IgD-negative memory B cell (primary cell): ENCODE measurements around the gene TNFRSF18. TPM values are rescaled to one million over a fixed set of nuclear protein-coding genes. Genes with fewer than 3 reads are reported as not detected.
"Not testable (repeated sequence)": the region's sequence is repeated elsewhere in the genome, so short reads cannot be mapped to it uniquely, and the experiment has no call there.

Experiments
- H3K27ac Mint-ChIP-seq, 3 donors: one replicate each; pipeline ENCODE4 v1.8.0; 2020 to 2022; ENCODE audit warnings: mild to moderate bottlenecking in 3 of 3, mixed read lengths in 3 of 3, moderate library complexity in 1 of 3
- H3K27me3 Mint-ChIP-seq: one replicate; pipeline ENCODE4 v1.8.0; 2021; ENCODE audit warnings: mixed read lengths
- H3K36me3 Mint-ChIP-seq: one replicate; pipeline ENCODE4 v1.8.0; 2020; ENCODE audit warnings: mild to moderate bottlenecking, mixed read lengths
- H3K4me1 Mint-ChIP-seq, 3 donors: one replicate each; pipeline ENCODE4 v1.8.0; 2020 to 2022; ENCODE audit warnings: mixed read lengths in 3 of 3, mild to moderate bottlenecking in 1 of 3
- H3K4me3 Mint-ChIP-seq, 4 donors: one replicate each; pipeline ENCODE4 v1.8.0; 2020 to 2022; ENCODE audit warnings: mild to moderate bottlenecking in 4 of 4, mixed read lengths in 4 of 4, moderate library complexity in 3 of 4
- H3K9me3 Mint-ChIP-seq, 3 donors: one replicate each; pipeline ENCODE4 v1.8.0; 2020 to 2021; ENCODE audit warnings: mixed read lengths in 3 of 3, mild to moderate bottlenecking in 1 of 3
- polyA plus RNA-seq: library from polyadenylated mRNA; unstranded; fragments of 300-500 nt; fragmentation: Illumina TruSeq; gene quantifications from one replicate; pipeline ENCODE4 v1.2.3, GENCODE V29; 2021

Gene TNFRSF18, protein sequence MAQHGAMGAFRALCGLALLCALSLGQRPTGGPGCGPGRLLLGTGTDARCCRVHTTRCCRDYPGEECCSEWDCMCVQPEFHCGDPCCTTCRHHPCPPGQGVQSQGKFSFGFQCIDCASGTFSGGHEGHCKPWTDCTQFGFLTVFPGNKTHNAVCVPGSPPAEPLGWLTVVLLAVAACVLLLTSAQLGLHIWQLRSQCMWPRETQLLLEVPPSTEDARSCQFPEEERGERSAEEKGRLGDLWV
- polyA plus RNA-seq: 3.5 TPM

GRCh38 chr1:1206376-1206965 lies at the start of gene TNFRSF18:
TNFRSF18 (minus strand) TSS chr1:1206592; CDS start chr1:1206571, 21 bp downstream.
- Mint-ChIP-seq H3K36me3 (no peaks in the 10 kb centered on the region), H3K27ac (peak within 1 kb of the TSS in 2 of 3 donors; percentile 15 to 16), H3K4me3 (peak within 1 kb of the TSS; percentile 64 to 92 (median 82)), H3K4me1 (peaks cover 0 to 10% (median 7%) of the 10 kb centered on the region in 3 donors), H3K9me3 (peaks cover 0 to 2% (median 0%) of the 10 kb centered on the region in 3 donors), H3K27me3 (peaks cover 21% of the 10 kb centered on the region)

DNA sequence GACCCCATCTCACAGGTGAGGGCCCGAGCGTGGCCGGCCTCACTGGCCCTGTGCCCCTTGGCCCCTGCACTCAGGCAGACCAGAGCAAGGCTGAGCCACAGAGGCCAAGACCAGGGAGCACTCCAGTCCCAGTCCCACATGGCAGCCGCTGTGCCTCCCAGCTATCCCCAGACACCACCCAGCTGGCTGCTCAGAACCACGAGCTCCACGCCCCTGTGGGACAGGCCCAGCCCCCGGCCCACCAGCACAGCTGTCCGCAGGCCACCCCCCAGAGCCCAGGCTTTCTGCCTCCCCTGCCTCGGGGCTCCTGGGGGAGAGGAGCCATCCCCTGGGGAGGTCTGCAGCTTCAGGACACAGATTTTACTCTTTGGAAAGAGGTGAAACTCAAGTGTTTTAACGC lies 49.2 kb upstream of the TNFRSF18 start:
- H3K4me1 Mint-ChIP-seq: peaks cover 6 to 9% (median 9%) of the 10 kb centered on the region in 3 donors
- peaks cover 4% of the 10 kb centered on the region for H3K36me3 Mint-ChIP-seq
- H3K4me3 Mint-ChIP-seq: no peak overlapping the region
- H3K27me3 Mint-ChIP-seq: no peaks in the 10 kb centered on the region
- no peak overlapping the region for H3K27ac Mint-ChIP-seq
- H3K9me3 Mint-ChIP-seq: no peaks in the 10 kb centered on the region

GRCh38 chr1:1255078-1255477 lies 48.7 kb upstream of the TNFRSF18 start:
- H3K4me3 Mint-ChIP-seq: no peak overlapping the region
- no peak overlapping the region for H3K27ac Mint-ChIP-seq
- H3K27me3 Mint-ChIP-seq: no peaks in the 10 kb centered on the region
- H3K4me1 Mint-ChIP-seq: peaks cover 8 to 13% (median 10%) of the 10 kb centered on the region in 3 donors
- H3K36me3 Mint-ChIP-seq: peaks cover 4% of the 10 kb centered on the region
- H3K9me3 Mint-ChIP-seq: no peaks in the 10 kb centered on the region

DNA sequence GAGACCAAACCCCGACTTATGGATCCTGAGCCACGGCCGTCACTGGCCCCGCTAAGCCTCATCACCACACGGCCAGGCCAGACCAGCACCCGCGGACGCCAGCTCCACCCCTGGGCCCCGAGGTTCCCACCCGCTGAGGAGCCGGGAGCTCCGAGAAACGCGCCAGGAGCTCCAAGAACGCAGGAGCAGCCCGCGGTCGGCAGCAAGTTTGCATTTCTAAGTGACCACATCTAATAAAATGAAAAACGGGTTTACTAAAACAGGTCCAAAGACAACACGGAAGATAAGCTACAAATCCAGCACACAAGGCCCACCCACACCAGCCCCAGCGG lies 48.2 kb upstream of the TNFRSF18 start:
- H3K27ac Mint-ChIP-seq: no peak overlapping the region
- H3K4me3 Mint-ChIP-seq: no peak overlapping the region
- H3K27me3 Mint-ChIP-seq: no peaks in the 10 kb centered on the region
- H3K9me3 Mint-ChIP-seq: no peaks in the 10 kb centered on the region
- H3K36me3 Mint-ChIP-seq: peaks cover 4% of the 10 kb centered on the region
- H3K4me1 Mint-ChIP-seq: peaks cover 9 to 14% (median 12%) of the 10 kb centered on the region in 3 donors

- H3K27me3 Mint-ChIP-seq: no peaks in the 10 kb centered on the region
- peaks cover 4% of the 10 kb centered on the region for H3K36me3 Mint-ChIP-seq
- H3K4me3 Mint-ChIP-seq: no peak overlapping the region
- H3K27ac Mint-ChIP-seq: no peak overlapping the region
- H3K9me3 Mint-ChIP-seq: no peaks in the 10 kb centered on the region
- peaks cover 10 to 14% (median 13%) of the 10 kb centered on the region in 3 donors for H3K4me1 Mint-ChIP-seq
Measured at GRCh38 chr1:1253972-1254666, 47.7 kb upstream of the TNFRSF18 start.

GRCh38 chr1:1253314-1253713 lies 46.9 kb upstream of the TNFRSF18 start:
- peaks cover 10 to 14% (median 13%) of the 10 kb centered on the region in 3 donors for H3K4me1 Mint-ChIP-seq
- H3K36me3 Mint-ChIP-seq: peaks cover 2% of the 10 kb centered on the region
- H3K9me3 Mint-ChIP-seq: no peaks in the 10 kb centered on the region
- peak overlapping the region in 1 of 3 donors; percentile 73 for H3K27ac Mint-ChIP-seq
- no peak overlapping the region for H3K4me3 Mint-ChIP-seq
- no peaks in the 10 kb centered on the region for H3K27me3 Mint-ChIP-seq

- Mint-ChIP-seq H3K4me1 (peaks cover 10 to 14% (median 13%) of the 10 kb centered on the region in 3 donors), H3K27me3 (no peaks in the 10 kb centered on the region), H3K9me3 (no peaks in the 10 kb centered on the region), H3K4me3 (peak overlapping the region; percentile 9 to 90 (median 71)), H3K36me3 (peaks cover 2% of the 10 kb centered on the region), H3K27ac (peak overlapping the region; percentile 92)
Measured at GRCh38 chr1:1250786-1251284, 44.4 kb upstream of the TNFRSF18 start.

GRCh38 chr1:1248009-1248913 lies 41.9 kb upstream of the TNFRSF18 start:
- H3K4me3 Mint-ChIP-seq, H3K9me3 Mint-ChIP-seq, H3K27me3 Mint-ChIP-seq, H3K27ac Mint-ChIP-seq, H3K36me3 Mint-ChIP-seq: not testable (repeated sequence)
- peaks cover 10 to 14% (median 13%) of the 10 kb centered on the region in 3 donors for H3K4me1 Mint-ChIP-seq

GRCh38 chr1:1247341-1247913 lies 41.0 kb upstream of the TNFRSF18 start:
- Mint-ChIP-seq H3K9me3 (no peaks in the 10 kb centered on the region), H3K27me3 (no peaks in the 10 kb centered on the region), H3K4me1 (peaks cover 10 to 13% (median 10%) of the 10 kb centered on the region in 3 donors), H3K36me3 (peaks cover 2% of the 10 kb centered on the region), H3K4me3 (no peak overlapping the region), H3K27ac (no peak overlapping the region)

GRCh38 chr1:1246577-1247340 lies 40.4 kb upstream of the TNFRSF18 start, which contains the start of gene C1QTNF12:
C1QTNF12 (minus strand) TSS chr1:1246722; CDS start chr1:1246690, 32 bp downstream.
- H3K27ac Mint-ChIP-seq: no peak within 1 kb of the TSS
- no peaks in the 10 kb centered on the region for H3K9me3 Mint-ChIP-seq
- peaks cover 10 to 13% (median 10%) of the 10 kb centered on the region in 3 donors for H3K4me1 Mint-ChIP-seq
- no peaks in the 10 kb centered on the region for H3K36me3 Mint-ChIP-seq
- H3K4me3 Mint-ChIP-seq: no peak within 1 kb of the TSS
- H3K27me3 Mint-ChIP-seq: no peaks in the 10 kb centered on the region

DNA sequence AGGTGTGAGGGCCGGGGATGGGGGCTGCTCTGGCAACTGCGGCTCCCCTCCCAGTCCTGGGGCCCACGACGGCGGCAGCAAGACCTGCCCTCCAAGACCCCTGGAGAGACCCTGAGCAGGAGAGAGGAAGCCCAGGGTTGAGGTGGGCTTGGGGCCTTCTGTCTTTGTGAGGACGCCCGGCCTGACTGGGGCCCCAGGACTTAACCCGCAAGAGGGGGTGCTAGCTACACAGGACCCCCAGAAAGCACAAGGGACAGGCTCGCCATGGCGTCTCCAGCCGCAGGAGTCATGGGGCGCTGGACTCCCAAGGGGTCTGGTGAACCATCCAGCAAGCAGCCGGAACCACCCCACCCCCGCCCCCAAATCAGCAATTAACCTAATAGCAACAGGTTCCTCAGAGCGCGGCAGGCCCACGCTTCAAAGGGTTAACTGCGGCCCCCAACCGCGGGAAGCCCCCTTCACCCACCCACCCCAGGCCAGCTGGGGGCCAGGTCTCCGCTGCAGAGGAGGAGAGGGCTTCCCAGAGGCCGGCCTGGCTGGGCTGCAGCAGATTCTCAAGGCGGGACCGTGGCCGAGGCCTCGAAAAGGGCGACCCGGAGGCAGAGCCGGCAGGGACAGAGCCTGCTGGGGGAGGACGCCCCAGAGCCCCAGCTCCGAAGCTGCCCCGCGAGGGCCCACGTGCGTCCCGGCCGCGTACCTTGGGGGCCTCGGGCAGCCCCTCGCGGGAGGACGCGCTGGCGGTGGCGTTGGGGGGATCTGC lies 39.6 kb upstream of the TNFRSF18 start:
- no peaks in the 10 kb centered on the region for H3K36me3 Mint-ChIP-seq
- H3K9me3 Mint-ChIP-seq: no peaks in the 10 kb centered on the region
- H3K4me1 Mint-ChIP-seq: peaks cover 7 to 10% (median 9%) of the 10 kb centered on the region in 3 donors
- H3K27ac Mint-ChIP-seq: no peak overlapping the region
- H3K27me3 Mint-ChIP-seq: no peaks in the 10 kb centered on the region
- H3K4me3 Mint-ChIP-seq: no peak overlapping the region

GRCh38 chr1:1245178-1245816 lies 38.9 kb upstream of the TNFRSF18 start:
- no peaks in the 10 kb centered on the region for H3K36me3 Mint-ChIP-seq
- peaks cover 3 to 6% (median 6%) of the 10 kb centered on the region in 3 donors for H3K4me1 Mint-ChIP-seq
- H3K27me3 Mint-ChIP-seq: no peaks in the 10 kb centered on the region
- no peak overlapping the region for H3K4me3 Mint-ChIP-seq
- no peak overlapping the region for H3K27ac Mint-ChIP-seq
- no peaks in the 10 kb centered on the region for H3K9me3 Mint-ChIP-seq
